IPS-NIHi11 (cell line): ENCODE results near the gene CDK5RAP3.
"Not testable (repeated sequence)": the region's sequence is repeated elsewhere in the genome, so short reads cannot be mapped to it uniquely, and the experiment has no call there.

Experiments used
- DNase-seq: peaks from one replicate; pipeline ENCODE4 v3.0.0; 2012; ENCODE audit warnings: mixed read lengths, low spot score

The CDK5RAP3 gene

DNA sequence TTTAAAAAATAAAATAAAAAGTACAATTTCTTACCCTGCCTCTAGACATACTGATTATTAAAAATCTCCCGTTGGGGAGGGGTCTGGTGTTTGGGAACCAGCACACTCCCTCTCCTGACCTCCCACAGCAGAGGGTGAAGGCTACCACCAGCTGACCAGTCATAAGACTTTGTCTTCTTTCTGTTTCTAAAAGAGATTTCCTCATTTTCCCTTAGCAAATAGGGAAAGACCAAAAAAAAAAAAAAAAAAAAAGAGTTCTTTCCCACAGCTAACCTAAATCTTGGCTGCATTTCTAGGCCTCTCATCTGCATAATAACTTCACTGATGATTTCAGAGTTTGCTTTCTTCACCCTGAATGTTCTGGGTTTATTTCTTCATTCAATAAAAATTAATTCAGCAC is 30.3 kb downstream of the CDK5RAP3 start:
- DNase-seq = no peak

DNA sequence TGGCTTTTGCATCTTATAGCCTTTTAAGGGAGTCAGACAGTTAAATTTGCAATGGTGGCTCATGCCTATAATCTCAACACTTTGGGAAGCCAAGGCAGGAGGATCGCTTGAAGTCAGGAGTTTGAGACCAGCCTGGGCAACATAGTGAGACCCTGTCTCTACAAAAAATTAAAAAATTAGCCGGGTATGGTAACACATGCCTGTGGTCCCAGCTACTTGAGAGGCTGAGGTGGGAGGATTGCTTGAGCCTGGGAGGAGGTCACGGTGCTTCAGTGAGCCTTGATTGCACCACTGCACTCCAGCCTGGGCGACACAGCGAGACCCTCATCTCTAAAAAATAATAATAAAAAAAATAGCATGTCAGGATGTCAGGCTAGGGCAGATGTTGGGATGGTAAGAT is 30.7 kb downstream of the CDK5RAP3 start:
- DNase-seq = not testable (repeated sequence)

DNA sequence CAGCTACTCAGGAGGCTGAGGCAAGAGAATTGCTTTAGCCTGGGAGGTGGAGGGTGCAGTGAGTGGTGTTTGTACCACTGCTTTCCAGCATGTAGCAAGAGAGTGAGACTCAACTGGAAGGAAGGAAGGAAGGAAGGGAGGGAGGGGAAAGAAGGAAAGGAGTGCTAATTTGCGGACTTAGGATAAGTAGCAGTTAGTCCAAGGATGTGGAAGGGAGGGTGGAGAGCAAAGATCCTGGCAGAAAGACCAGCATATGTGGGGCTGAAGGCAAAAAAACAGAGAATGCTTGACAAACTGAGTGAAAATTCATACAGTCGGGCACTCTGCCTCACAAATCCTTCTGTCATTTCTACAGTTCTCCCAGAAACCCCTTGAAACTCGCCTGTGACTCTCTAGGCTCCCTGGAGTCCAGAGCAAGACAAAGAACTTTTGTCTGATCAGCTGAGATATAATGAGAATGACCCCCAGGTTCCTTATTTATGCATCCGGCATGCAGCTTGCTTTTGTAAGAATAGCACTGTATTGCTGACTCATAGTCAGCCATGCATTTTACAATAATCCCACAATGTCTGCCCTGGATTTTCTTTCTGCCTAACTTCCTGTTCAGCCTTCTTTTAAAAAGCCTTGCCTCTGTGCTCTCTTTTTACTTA is 31.5 kb downstream of the CDK5RAP3 start:
- no peak for DNase-seq

DNA sequence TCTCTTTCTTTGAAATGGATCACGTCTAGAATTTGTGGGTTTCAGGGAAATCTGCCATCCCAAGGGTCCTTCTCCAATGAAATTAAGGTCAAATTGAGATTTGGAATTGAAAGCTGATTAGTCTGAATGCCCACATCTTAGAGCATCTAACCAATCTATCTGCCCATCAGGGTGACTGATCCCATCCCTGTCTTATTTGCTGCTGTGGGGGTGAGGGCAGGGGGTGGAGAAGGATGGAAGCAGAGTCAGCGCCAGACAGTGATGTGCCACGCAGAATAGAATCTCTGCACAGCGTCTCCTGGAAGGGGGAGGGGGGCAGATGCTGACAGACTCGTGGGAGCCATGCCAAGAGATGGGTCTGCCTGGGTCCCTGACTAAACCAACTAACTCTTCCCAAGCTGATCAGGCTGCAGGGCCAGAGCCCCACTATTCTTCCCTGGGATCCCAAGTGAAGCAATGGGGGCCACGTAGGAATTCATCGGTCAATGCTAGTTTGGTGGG is 32.1 kb downstream of the CDK5RAP3 start:
- no peak for DNase-seq

DNA sequence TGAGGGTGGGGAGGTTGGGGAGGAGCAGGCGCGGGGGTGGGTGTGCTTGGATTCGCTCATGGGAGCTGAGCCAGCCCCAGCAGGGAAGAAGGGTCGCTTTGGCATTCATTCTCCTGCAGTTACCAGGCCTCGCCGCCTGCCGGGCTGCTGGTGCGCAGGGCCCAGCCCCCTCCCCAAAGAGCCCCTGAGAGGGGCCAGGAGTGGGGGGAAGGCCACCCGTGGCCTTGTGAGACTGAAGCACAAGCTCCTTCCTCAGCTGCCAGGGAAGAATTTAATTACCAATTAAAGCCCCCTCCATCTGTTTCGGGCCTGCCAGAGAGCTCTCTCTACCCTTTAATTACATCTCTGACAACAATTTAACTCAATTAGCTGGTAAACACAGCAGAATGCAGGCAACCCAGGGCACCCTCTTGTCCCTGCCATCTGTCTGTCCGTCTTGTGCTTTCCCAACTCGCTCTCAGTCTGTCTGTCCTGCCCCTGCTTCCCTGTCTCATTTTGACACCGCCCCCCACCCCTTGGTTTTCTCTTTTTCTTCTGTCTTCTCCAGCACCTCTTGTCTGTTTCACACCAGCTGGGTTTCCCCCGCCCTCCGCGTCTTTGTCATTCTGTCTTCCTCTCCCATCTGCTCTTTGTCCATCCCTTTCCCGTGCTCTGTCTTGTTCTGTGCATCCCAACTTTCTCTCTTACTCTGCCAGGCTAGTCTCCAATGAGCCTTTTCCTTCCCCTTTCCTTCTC is 32.7 kb downstream of the CDK5RAP3 start:
- DNase-seq = peak; percentile 43

DNA sequence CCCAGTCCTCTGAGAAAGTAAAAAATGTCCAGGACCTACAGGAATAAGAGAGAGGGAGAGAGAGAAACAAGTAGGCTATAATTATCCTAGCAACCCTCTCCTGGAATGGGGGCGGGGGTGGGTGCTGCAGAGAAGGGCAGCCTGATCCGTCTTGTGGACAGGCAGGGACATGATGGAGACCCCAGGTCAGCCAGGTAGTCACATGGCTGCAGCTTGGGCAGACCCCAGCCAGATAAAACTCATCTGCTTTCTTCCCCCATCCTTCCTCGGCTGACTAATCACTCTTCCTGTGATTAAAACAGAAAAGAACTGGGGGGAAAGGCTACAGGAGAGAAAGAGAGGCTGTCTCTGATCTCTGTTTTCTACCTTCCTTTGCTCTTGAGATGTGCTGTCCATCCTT is 34.1 kb downstream of the CDK5RAP3 start:
- no peak for DNase-seq

DNA sequence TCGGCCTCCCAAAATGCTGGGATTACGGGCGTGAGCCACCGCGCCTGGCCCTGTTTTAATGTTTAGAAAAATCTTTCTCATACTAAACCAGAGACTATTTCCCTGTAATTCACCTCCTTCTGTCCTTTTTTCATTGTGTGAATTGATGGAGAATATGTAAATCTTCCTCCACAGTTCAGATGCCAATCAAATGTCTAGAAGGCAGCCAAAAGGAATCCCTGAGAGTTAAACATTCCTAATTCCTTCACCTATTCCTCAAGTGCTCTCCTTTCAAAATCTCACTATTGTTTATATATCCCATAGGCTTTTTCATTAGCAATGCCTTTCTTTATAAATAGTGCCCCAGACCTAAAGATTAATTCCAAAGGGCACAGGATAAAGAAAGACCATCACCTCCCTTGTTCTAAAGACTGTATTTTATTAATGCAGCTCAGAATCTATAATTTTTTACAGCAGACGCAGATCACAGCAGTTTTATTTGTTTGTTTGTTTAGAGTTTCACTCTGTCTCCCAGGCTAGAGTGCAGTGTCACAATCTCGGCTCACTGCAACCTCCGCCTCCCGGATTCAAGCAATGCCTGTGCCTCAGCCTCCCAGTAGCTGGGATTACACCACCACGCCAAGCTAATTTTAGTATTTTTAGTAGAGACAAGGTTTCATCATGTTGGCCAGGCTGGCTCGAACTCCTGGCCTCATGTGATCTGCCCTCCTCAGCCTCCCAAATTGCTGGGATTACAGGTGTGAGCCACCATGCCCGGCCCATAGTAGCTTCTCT is 36.2 kb downstream of the CDK5RAP3 start:
- no peak for DNase-seq

DNA sequence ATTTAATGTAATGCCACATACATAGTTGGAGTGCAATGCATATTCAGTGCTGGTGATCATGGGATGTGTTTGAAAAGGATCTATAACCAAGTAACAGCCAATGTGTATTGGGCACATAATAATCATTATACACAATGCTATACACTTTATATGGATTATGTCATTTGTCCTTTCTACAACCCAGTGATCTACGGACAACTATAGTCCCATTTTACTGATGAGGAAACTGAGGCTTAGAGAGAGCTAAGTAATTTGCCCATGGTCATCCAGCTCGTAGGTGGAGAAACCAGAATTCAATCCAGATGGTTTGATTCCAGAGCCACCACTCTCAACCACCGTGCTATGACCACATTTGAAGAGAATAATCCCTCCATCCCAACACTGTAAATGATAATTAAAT is 39.3 kb downstream of the CDK5RAP3 start:
- no peak for DNase-seq

DNA sequence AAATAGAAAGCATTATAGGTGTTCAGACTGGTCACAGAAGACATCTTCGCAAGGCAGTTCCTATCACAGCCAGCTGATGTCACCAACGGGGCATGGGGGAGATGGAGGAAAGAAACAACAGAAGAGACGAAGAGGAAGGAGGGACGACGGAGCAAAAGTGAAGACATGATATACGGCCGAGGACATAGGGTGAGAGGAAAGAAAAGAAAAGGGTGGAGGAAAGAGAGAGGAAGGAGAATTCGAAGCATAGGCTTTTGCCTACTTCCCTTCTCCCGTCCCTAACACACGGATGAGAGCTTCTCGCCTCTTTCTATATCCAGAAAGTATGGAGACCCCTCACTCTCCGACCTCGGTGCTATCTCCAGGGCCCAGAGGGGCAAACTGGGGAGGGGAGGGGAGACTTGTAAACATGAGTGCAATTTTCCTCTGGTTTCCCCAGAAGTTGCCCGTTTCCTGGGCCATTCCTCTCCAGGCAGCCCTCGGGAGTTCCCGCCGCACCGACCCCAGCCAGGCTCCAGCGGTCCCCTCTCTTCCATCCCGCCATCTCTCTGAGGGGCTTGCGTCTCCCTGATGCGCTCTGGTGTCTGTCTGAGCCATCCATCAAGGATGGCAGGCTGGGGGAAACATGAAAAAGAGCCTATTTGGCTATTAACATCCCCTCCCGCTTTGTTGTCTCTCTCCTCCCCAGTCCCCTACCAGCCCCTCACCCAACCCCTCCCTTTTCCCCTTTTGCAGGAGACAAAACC is 40.7 kb downstream of the CDK5RAP3 start:
- peak; percentile 59 for DNase-seq

DNA sequence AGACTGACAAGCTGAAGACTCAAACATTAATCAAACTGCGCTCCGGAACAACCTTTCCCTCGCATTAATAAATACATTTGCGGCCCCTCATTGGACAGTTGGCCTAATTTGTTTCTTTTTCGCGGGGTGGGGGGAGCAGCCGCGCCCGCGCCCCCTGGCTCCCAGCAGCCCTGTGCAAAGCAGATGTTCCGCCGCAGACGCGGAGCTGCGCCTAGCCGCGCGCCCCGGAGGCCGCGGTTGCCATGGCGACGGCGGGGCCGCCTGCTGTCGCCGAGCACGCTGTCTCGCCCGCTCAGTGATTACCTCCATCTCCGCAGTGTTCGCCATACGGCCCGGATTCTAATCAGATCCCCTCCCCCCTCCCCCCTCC is 41.2 kb downstream of the CDK5RAP3 start:
- peak; percentile 89 for DNase-seq

DNA sequence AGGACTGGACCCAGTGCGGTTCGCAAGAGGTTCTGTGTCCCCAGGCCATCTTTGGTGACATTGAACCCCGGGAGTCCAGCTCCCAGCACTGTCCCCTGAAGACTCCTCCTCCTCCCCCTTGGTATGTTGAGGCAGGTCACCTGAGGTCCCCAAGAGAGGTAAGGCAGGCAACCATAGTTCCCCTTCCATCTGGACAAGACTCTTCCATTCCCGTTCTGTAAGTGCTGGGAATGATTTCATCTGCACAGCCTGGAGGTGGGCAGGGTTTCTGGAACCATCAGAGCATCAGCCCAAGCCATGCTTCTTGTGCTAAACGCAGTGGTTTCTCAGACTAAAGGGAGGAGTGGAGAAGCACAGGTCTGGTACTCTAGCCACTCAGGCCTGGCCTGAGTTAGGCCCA is 41.7 kb downstream of the CDK5RAP3 start:
- DNase-seq = no peak

DNA sequence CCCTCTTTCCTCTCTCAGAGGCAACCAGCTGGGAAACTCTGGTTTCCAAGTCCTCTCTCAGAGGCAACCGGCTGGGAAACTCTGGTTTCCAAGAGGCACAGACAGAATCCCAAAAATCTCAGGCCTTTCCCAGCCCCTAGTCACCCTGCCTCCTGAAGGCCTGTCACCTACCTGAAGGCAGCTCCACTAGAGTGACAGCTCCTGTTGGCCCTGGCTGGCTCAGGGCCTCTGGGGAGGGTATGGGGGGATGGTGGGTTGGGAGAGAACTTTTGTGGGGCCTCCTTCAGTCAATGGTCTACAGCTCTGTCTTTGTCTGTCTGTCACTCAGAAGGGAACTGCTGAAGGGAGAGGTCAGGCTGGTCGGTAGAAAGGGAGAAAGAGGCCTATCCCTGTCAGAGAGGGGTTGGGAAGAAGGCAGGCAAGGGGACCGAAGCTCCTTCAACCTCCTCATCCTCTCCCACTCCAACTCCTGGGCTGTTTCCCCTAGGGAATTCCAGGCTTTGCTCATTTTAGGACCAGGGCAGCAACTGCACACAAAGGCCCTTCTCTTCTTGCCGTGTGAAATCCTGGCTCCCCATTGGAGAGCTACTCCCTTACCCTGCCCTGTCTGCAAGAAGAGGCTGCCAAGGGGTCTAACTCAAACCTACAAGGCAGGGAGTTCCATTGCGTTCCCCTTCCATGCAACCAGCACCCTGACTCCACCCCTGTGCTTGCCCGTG is 43.1 kb downstream of the CDK5RAP3 start:
- no peak for DNase-seq

DNA sequence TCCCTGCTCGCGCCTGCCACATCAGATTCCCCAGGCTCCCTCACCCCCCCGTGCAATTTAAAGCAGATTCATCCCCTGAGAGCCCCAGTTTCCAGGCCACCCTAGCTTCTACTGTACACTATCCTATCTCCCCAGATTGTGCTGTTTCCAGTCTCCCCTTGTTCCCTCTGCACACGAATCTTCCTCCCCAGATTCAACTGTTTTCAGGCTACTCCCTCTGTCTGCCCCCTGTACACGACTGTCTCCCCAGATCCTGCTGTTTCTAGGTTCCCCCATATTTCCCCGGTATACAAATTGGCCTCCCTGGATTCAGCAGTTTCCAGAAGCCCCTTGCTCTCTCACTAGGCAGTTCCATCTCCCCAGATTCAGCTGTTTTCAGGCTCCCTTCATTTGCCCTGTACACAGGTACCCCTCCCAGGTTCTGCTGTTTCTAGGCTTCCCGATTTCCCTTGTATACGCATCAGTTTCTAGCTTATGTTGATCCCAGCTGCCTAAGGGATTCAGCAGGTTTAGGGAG is 43.7 kb downstream of the CDK5RAP3 start:
- no peak for DNase-seq

DNA sequence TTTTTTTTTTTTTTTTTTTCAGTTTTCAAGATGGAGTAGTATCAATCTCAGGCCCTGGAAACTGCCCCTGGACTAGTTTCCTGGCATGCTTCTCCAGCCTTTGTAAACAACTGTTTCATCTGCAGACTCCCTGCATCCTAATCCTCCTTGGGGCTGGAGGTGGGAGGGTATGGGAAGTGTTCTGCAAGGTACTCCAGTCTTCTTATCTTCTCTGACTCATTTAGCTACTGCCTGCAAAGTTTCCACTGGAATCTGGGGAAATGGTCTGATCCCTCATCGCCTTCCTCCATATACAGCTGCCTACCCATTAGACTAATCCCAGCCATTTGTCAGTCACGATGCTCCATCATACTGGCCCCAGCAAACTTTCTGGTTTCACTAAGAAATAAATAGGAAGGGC is 45.2 kb downstream of the CDK5RAP3 start:
- no peak for DNase-seq

DNA sequence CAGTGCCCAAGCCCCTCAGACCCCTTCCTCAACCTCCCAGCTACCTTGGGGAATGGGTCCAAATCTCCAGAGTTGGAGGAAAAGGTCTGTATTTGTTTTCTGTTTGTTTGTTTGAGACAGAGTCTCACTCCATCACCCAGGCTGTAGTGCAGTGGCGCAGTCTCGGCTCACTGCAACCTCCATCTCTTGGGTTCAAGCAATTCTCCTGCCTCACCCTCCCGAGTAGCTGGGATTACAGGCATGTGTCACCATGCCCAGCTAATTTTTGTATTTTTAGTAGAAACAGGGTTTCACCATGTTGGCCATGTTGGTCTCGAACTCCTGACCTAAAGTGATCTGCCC is 46.9 kb downstream of the CDK5RAP3 start:
- DNase-seq = not testable (repeated sequence)

DNA sequence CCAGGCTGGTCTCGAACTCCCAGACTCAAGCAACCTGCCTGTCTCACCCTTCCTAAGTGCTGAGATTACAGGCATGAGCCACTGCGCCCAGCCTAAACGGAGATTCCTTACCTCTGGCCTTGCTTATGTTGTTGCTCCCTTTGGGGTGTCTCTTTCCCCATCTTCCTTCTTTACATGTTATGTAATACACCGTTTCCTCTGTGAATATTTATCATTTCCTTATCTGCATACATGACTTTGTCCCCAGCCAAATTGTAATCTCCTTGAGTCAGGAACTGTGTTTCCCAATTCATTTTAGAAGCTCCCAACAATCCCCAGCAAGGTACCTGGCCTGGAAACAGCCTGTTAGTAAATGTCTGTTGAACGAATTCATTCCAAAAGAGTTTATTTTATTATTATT is 51.0 kb downstream of the CDK5RAP3 start:
- no peak for DNase-seq

DNA sequence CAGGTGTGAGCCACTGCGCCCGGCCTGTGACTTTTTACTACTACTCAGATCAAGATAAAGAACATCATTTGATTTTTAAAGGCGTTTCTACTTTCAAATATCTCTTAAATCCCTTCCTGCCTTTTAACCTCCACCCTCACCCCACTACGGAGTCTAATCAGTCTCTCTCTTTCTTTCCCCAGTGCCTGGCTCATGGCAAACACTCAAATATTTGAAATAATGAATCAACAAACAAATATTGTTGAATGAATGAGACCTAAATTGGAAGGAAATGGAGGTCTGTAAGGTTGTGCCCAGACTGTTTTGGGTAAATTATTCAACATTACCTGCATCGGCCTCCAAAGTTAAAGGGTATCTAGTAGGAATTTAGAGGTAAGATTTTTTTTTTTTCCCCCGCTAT is 52.0 kb downstream of the CDK5RAP3 start:
- DNase-seq = no peak

DNA sequence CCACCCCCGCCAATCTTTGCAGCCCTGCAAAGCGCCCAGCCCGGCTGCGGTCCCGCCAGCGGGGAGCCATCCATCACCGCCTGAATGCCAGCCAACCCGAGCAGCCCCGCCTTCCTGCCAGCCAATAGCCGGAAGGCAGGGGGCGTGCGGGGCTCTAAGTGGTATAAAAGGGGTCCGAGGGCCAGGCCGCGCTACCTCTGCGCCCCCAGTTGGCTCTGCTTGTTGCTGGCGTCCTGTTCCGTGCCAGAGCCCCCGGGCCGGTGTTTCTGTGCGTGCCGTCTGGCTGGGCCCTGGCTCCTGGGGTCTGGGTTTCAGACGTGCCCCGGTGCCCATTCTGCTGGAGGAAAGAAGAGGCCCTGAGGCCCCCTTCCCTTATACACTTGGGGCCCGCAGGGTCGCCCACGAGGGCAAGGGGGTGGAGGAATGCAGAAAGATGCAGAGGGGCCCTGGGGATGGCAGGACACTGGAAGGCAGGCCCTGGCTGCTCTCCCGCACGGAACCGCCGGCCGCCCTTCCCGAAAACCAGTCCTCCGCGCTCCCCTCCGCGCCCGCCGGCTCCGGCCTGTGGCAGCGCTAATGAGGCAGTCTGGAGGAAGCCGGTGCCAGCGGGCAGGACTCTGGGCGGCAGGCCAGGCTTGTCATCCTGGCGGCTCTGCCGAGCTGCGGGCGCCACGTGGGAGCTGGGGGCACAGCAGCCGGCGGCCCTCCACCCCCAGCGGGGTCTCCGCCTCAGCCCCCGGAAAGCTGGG is 52.7 kb downstream of the CDK5RAP3 start:
- DNase-seq = peak; percentile 85

DNA sequence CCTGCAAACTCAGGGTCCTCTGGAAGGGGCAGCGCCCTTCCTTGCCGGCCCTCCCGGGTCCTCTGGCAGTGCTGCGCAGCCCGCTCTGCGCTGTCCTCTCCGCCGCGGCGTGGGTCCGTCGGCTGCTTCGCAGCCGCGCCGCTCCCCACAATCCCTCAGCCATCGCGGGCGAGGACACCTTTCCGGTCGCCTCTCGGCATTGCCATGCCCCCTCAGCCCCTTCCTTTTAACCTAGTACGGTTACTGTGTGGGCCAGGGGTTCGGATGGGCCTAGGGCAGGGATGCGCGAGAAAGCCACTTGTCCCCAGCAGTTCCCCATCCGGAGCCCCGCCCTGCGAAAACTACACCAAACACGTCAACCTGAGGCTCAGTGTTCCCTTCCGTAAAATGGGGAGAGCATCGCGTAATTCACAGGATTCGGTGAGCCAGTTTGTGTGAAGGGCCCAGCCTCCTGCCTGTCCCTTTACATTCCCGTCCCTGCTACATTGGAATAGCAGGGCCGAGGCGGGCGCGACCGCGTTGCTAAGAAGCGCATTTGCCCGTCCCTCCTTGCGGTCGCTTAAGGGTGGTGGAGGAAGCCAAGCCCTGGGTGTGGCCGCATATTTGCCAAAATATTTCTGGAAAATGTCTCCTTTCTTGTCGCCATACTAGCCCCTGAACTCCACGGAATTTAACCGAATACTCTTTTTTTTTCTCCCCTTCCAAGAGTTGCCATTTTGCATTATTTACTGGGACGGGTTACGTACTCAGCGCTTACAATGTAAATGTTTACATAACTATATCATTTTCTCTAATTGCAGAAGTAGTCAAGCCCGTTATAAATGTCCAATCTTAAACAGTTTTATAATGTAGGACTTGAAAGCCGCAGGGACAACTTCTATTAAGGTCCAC is 53.5 kb downstream of the CDK5RAP3 start:
- no peak for DNase-seq
